Keratinocyte (primary cell): ENCODE data around the gene EIF2B1. TPM values are rescaled to one million over a fixed set of nuclear protein-coding genes. Genes with fewer than 3 reads are reported as not detected.

Source experiments
- DNase-seq: peaks from one replicate; pipeline ENCODE4 v3.0.0-alpha.2; 2011; ENCODE audit warnings: low read depth, missing footprints, low spot score
- FAIRE-seq: peaks from 2 replicates; lab custom pipeline; 2011; peaks lifted over from hg19 to GRCh38; lab: Jason Lieb, UNC
- H2AFZ ChIP-seq: 2 replicates; pipeline ENCODE4 v1.6.0; 2012; ENCODE audit warnings: low read length, control low read depth, inconsistent platforms; ENCODE audit not compliant: control insufficient read depth
- H3K27ac ChIP-seq: 2 replicates; pipeline ENCODE4 v1.5.1; 2011; ENCODE audit warnings: low read length; ENCODE audit not compliant: control insufficient read depth, insufficient read depth
- H3K27me3 ChIP-seq: 3 replicates; pipeline ENCODE4 v1.6.0; 2011; ENCODE audit warnings: low read length; ENCODE audit not compliant: control insufficient read depth, insufficient read depth; ENCODE audit errors: extremely low read depth
- H3K36me3 ChIP-seq, 2 experiments: 2 replicates in 1 of 2; 3 replicates in 1 of 2; pipeline ENCODE4 v1.5.1; 2011; ENCODE audit warnings: low read length in 2 of 2, mild to moderate bottlenecking in 1 of 2; ENCODE audit not compliant: control insufficient read depth in 2 of 2, insufficient read depth in 2 of 2; ENCODE audit errors: extremely low read depth in 1 of 2
- H3K4me1 ChIP-seq: 3 replicates; pipeline ENCODE4 v1.5.1; 2011; ENCODE audit warnings: low read length; ENCODE audit not compliant: control insufficient read depth, insufficient read depth; ENCODE audit errors: extremely low read depth
- H3K4me2 ChIP-seq: 3 replicates; pipeline ENCODE4 v1.6.0; 2011; ENCODE audit warnings: low read depth, low read length; ENCODE audit not compliant: control insufficient read depth, insufficient read depth; ENCODE audit errors: extremely low read depth
- H3K4me3 ChIP-seq, 3 experiments: fragments of 200-600 bp in 1 of 3; sonication (generic) in 1 of 3; 2 replicates in 2 of 3; 3 replicates in 1 of 3; pipeline ENCODE4 v1.5.1; 2011 to 2016; ENCODE audit warnings: low read length in 3 of 3, mild to moderate bottlenecking in 3 of 3, control low read depth in 2 of 3, inconsistent platforms in 1 of 3, low read depth in 1 of 3, mixed read lengths in 1 of 3, mixed run types in 1 of 3, moderate library complexity in 1 of 3; ENCODE audit not compliant: control insufficient read depth in 2 of 3, insufficient read depth in 2 of 3; ENCODE audit errors: extremely low read depth in 1 of 3
- H3K79me2 ChIP-seq: 2 replicates; pipeline ENCODE4 v1.6.0; 2012; ENCODE audit warnings: low read length; ENCODE audit not compliant: control insufficient read depth, insufficient read depth
- H3K9ac ChIP-seq: 3 replicates; pipeline ENCODE4 v1.6.0; 2011; ENCODE audit warnings: low read length; ENCODE audit not compliant: control insufficient read depth, insufficient read depth; ENCODE audit errors: extremely low read depth
- H3K9me1 ChIP-seq: 3 replicates; pipeline ENCODE4 v1.6.0; 2011; ENCODE audit warnings: low read length; ENCODE audit not compliant: control insufficient read depth, insufficient read depth; ENCODE audit errors: extremely low read depth
- H3K9me3 ChIP-seq: 2 replicates; pipeline ENCODE4 v1.5.1; 2012; ENCODE audit warnings: low read depth, low read length; ENCODE audit not compliant: control insufficient read depth
- H4K20me1 ChIP-seq: 3 replicates; pipeline ENCODE4 v1.6.0; 2011; ENCODE audit warnings: low read length; ENCODE audit not compliant: control insufficient read depth, insufficient read depth; ENCODE audit errors: extremely low read depth
- CTCF ChIP-seq, 3 experiments: IDR thresholded peaks in 1 of 3; conservative IDR thresholded peaks in 1 of 3; optimal IDR thresholded peaks in 1 of 3; 2 replicates in 2 of 3; 3 replicates in 1 of 3; pipeline versions ENCODE3 to v1.5.1; 2011; ENCODE audit warnings: low read length in 3 of 3, mild to moderate bottlenecking in 3 of 3, moderate library complexity in 2 of 3, control low read depth in 1 of 3, inconsistent platforms in 1 of 3; ENCODE audit not compliant: insufficient read depth in 2 of 3; ENCODE audit errors: extremely low read depth in 1 of 3
- EZH2 ChIP-seq: IDR thresholded peaks from one replicate; pipeline ENCODE4 v1.6.1; 2012; ENCODE audit warnings: inconsistent platforms, mild to moderate bottlenecking, low read length, moderate library complexity
- dilution Hi-C: fragments of 300-500 bp; cut with MboI; formaldehyde crosslinking; loops from one replicate; pipeline ENCODE4 v1.7.0; 2020; ENCODE audit warnings: low sequenced_read_pairs; ENCODE audit not compliant: extremely low pct_ligation_motif_present
- polyA plus RNA-seq, 5 experiments: library from polyadenylated mRNA; depleted of rRNA in 3 of 5; stranded (reverse) in 3 of 5; stranded (forward) in 1 of 5; unstranded in 1 of 5; fragments of >200 nt; gene quantifications; 1 replicate in 1 of 5; 2 replicates in 3 of 5; 3 replicates in 1 of 5; pipeline versions ENCODE4 v1.2.1 to v1.2.3, GENCODE V29; 2011 to 2012; ENCODE audit warnings: missing spikeins in 2 of 5, low read depth in 1 of 5, low replicate concordance in 1 of 5

The EIF2B1 gene
- polyA plus RNA-seq, 1 donor (not counting 4 experiments of a cell fraction or from before 2014, with no cell fraction given) = 39.5 TPM

- Histone ChIP-seq H3K9me1 (no peaks in the 10 kb centered on the region), H3K4me2 (no peak overlapping the region), H4K20me1 (no peaks in the 10 kb centered on the region), H2AFZ (no peak overlapping the region), H3K4me1 (peaks cover 20% of the 10 kb centered on the region), H3K27ac (no peak overlapping the region), H3K79me2 (no peaks in the 10 kb centered on the region), H3K27me3 (no peaks in the 10 kb centered on the region), H3K36me3 (peaks cover 12 to 19% of the 10 kb centered on the region in 2 experiments), H3K9ac (no peak overlapping the region), H3K4me3 (no peak overlapping the region), H3K9me3 (no peaks in the 10 kb centered on the region)
- FAIRE-seq = no peak
- dilution Hi-C loops = no loop called here
- no peak for DNase-seq
- no peak for TF ChIP-seq EZH2
Measured at GRCh38 chr12:123656392-123656791, 22.9 kb upstream of the EIF2B1 start.

- no peaks in the 10 kb centered on the region for H3K79me2 ChIP-seq
- peaks cover 14 to 19% of the 10 kb centered on the region in 2 experiments for H3K36me3 ChIP-seq
- no peak overlapping the region for H3K4me3 ChIP-seq
- H3K4me2 ChIP-seq = no peak overlapping the region
- no peak overlapping the region for H3K27ac ChIP-seq
- DNase-seq (no peak), FAIRE-seq (no peak)
- H3K9ac ChIP-seq = no peak overlapping the region
- no peaks in the 10 kb centered on the region for H3K9me1 ChIP-seq
- H3K4me1 ChIP-seq = peaks cover 10% of the 10 kb centered on the region
- H4K20me1 ChIP-seq = no peaks in the 10 kb centered on the region
- H2AFZ ChIP-seq = no peak overlapping the region
- no peaks in the 10 kb centered on the region for H3K27me3 ChIP-seq
- TF ChIP-seq CTCF (optimal IDR thresholded peaks at IDR 0.05 in 1 of 3, IDR thresholded peaks at IDR 0.05 in 1 of 3, conservative IDR thresholded peaks at IDR 0.05 in 1 of 3; ENCODE audit: extremely low read depth in 1 of 3, insufficient read depth in 2 of 3, low read length in 3 of 3) (no peak), EZH2 (no peak)
- no peaks in the 10 kb centered on the region for H3K9me3 ChIP-seq
- dilution Hi-C loops = no loop called here
Measured at GRCh38 chr12:123655420-123655819, 21.9 kb upstream of the EIF2B1 start.

- Histone ChIP-seq H3K36me3 (peaks cover 14 to 18% of the 10 kb centered on the region in 2 experiments), H3K4me3 (no peak overlapping the region), H3K4me2 (no peak overlapping the region), H3K9me3 (no peaks in the 10 kb centered on the region), H3K4me1 (no peaks in the 10 kb centered on the region), H3K27ac (no peak overlapping the region), H3K9me1 (no peaks in the 10 kb centered on the region), H3K79me2 (no peaks in the 10 kb centered on the region), H2AFZ (no peak overlapping the region), H3K27me3 (no peaks in the 10 kb centered on the region), H4K20me1 (no peaks in the 10 kb centered on the region), H3K9ac (no peak overlapping the region)
- no peak for TF ChIP-seq CTCF (optimal IDR thresholded peaks at IDR 0.05 in 1 of 3, IDR thresholded peaks at IDR 0.05 in 1 of 3, conservative IDR thresholded peaks at IDR 0.05 in 1 of 3; ENCODE audit: extremely low read depth in 1 of 3, insufficient read depth in 2 of 3, low read length in 3 of 3)
- no peak for TF ChIP-seq EZH2
- DNase-seq (no peak), FAIRE-seq (no peak)
- dilution Hi-C loops = no loop called here
Measured at GRCh38 chr12:123654129-123654701, 20.7 kb upstream of the EIF2B1 start.
